ENCODE measurements around the gene UST. TPM values are rescaled to one million over a fixed set of nuclear protein-coding genes. Genes with fewer than 3 reads are reported as not detected.

Gene UST
- total and polyA plus RNA-seq, 4 donors: 8.4 to 21.5 (median 14.1) TPM

DNA sequence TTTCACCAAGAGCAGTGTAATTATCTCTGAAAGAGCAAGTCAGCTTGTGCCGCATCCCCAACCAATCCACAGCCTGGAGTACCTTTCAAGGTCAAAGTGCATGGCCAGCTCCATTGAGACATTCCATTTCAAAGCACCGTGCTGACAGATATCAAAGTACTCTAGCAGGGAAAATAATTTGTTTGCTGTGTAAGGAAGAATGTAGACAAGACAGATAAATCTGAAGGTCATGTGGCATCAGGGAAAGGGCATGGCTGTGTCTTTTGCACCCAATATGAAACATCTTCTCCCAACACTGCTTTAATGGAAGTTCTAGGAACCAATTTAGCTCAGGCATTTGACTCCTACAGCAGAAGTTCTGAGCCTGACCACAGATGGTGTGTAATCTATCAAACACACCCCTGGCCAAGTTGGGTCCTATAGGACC, 328.0 kb downstream of the UST start:
- intact Hi-C loops (cut with DNase I): no loop called here
- H3K27ac ChIP-seq (ENCODE audit: low read depth in 1 of 2, low read length in 2 of 2): no peak overlapping the region
- DNase-seq: no peak

DNA sequence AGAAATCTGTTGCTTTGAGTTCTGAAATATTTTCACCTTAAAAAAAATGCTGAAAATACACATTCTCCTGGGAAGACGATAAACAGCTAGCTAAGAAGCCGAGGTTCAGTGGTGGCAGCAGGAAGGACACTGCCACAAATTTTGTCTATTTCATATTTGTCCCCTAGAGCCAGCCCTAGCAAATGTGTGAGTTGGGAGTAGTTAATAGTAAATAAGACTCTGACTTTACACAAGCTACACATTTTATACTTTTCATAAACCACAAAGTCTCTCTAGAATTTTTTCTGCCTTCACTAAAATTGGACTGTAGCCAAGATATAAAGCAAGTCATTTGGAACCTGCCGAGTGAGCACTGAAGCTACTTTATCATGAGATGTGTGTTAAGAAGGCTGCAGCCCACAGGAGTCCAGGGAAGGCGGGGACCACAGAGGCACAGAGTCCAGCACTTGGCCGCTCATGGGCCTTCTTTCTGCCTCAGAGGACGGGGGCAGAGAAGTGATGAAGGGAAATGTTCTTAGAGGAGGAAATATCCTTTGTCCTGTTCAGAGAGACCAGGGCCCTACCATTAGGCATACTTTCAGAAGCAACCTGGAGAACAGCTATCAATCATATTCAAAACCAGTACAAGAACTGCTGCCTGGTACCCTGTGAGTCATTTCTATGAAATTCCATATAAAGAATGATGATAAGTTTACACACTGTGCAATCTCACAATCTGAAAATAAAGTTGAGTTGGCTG, 329.0 kb downstream of the UST start:
- DNase-seq (no peak), ATAC-seq (ENCODE audit: low FRiP score) (no peak)
- intact Hi-C loops (cut with DNase I): no loop called here
- Histone ChIP-seq H3K9me3 (ENCODE audit: control insufficient read depth, low read length) (no peaks in the 10 kb centered on the region), H3K4me3 (ENCODE audit: low read length in 2 of 2) (no peak overlapping the region), H3K27me3 (ENCODE audit: control insufficient read depth in 1 of 2, insufficient read depth in 2 of 2, low read length in 1 of 2) (no peaks in the 10 kb centered on the region), H3K27ac (ENCODE audit: low read depth in 1 of 2, low read length in 2 of 2) (peak overlapping the region in 1 of 2 donors; percentile 91), H3K4me1 (ENCODE audit: control insufficient read depth in 1 of 2, insufficient read depth in 2 of 2, low read length in 2 of 2) (peaks cover 2 to 8% of the 10 kb centered on the region in 2 donors), H3K36me3 (ENCODE audit: control insufficient read depth in 1 of 2, insufficient read depth in 2 of 2, low read length in 1 of 2) (no peaks in the 10 kb centered on the region)
- 66 to 72% methylated on average over 6 of the region's 6 CpGs for WGBS, 2 donors

More for the DNA sequence above, 328.0 kb downstream of the UST start:
- no peak for ATAC-seq (ENCODE audit: low FRiP score)
- peaks cover 2 to 3% of the 10 kb centered on the region in 2 donors for H3K4me1 ChIP-seq (ENCODE audit: control insufficient read depth in 1 of 2, insufficient read depth in 2 of 2, low read length in 2 of 2)
- no peaks in the 10 kb centered on the region for H3K27me3 ChIP-seq (ENCODE audit: control insufficient read depth in 1 of 2, insufficient read depth in 2 of 2, low read length in 1 of 2)
- no peak overlapping the region for H3K4me3 ChIP-seq (ENCODE audit: low read length in 2 of 2)
- no peaks in the 10 kb centered on the region for H3K36me3 ChIP-seq (ENCODE audit: control insufficient read depth in 1 of 2, insufficient read depth in 2 of 2, low read length in 1 of 2)
- WGBS, 2 donors: 94 to 96% methylated on average over 2 of the region's 2 CpGs
- H3K9me3 ChIP-seq (ENCODE audit: control insufficient read depth, low read length): no peaks in the 10 kb centered on the region

DNA sequence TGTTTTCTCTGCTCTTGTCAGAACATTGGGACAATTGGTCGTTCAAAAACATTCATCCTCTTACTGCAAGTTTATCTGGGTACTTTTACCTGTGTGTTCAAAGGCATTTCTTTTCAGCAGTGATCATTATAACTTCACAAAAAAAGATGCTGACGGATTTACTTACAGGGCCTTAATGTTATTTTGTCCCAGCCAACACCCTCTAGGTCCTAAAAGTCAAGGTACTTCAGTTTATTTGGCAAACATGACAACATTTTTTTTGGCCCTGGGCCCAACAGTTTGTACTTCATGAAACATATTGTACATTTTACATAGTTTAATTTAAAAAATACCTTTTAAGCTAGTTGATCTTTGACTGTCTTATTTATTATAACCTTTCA, 329.5 kb downstream of the UST start:
- no peak overlapping the region for H3K27ac ChIP-seq (ENCODE audit: low read depth in 1 of 2, low read length in 2 of 2)

DNA sequence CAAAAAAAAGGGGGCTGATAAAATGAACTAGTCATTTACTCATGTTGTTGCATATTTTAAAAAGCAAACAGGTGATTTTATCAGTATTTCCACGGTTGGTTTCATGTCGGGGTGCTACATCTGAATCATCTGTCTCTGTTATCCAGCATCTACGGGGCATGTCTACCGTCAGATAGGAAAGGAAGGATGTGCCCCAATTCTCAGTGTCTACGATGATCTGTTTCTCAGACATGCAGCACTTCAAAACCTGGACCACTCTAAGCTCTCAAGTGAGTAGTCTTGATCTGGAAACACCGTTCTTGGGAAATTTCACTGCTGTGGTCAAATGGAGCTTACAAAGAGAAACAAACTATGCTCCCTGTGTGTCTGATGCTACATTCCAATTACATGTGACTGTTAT, 330.4 kb downstream of the UST start:
- no peak for DNase-seq
- intact Hi-C loops (cut with DNase I): no loop called here
- Histone ChIP-seq H3K9me3 (ENCODE audit: control insufficient read depth, low read length) (no peaks in the 10 kb centered on the region), H3K4me1 (ENCODE audit: control insufficient read depth in 1 of 2, insufficient read depth in 2 of 2, low read length in 2 of 2) (peaks cover 5 to 10% of the 10 kb centered on the region in 2 donors), H3K27ac (ENCODE audit: low read depth in 1 of 2, low read length in 2 of 2) (no peak overlapping the region), H3K27me3 (ENCODE audit: control insufficient read depth in 1 of 2, insufficient read depth in 2 of 2, low read length in 1 of 2) (no peaks in the 10 kb centered on the region), H3K36me3 (ENCODE audit: control insufficient read depth in 1 of 2, insufficient read depth in 2 of 2, low read length in 1 of 2) (no peaks in the 10 kb centered on the region), H3K4me3 (ENCODE audit: low read length in 2 of 2) (no peak overlapping the region)
- WGBS, 2 donors: 77 to 84% methylated on average over 6 of the region's 6 CpGs
- no peak for ATAC-seq (ENCODE audit: low FRiP score)

More for the DNA sequence above, 329.5 kb downstream of the UST start:
- Histone ChIP-seq H3K27me3 (ENCODE audit: control insufficient read depth in 1 of 2, insufficient read depth in 2 of 2, low read length in 1 of 2) (no peaks in the 10 kb centered on the region), H3K4me3 (ENCODE audit: low read length in 2 of 2) (no peak overlapping the region), H3K9me3 (ENCODE audit: control insufficient read depth, low read length) (no peaks in the 10 kb centered on the region), H3K4me1 (ENCODE audit: control insufficient read depth in 1 of 2, insufficient read depth in 2 of 2, low read length in 2 of 2) (peaks cover 5 to 10% of the 10 kb centered on the region in 2 donors), H3K36me3 (ENCODE audit: control insufficient read depth in 1 of 2, insufficient read depth in 2 of 2, low read length in 1 of 2) (no peaks in the 10 kb centered on the region)
- no peak for DNase-seq
- WGBS, 2 donors: 31 to 50% methylated on average over 2 of the region's 2 CpGs
- no peak for ATAC-seq (ENCODE audit: low FRiP score)
- intact Hi-C loops (cut with DNase I): no loop called here

DNA sequence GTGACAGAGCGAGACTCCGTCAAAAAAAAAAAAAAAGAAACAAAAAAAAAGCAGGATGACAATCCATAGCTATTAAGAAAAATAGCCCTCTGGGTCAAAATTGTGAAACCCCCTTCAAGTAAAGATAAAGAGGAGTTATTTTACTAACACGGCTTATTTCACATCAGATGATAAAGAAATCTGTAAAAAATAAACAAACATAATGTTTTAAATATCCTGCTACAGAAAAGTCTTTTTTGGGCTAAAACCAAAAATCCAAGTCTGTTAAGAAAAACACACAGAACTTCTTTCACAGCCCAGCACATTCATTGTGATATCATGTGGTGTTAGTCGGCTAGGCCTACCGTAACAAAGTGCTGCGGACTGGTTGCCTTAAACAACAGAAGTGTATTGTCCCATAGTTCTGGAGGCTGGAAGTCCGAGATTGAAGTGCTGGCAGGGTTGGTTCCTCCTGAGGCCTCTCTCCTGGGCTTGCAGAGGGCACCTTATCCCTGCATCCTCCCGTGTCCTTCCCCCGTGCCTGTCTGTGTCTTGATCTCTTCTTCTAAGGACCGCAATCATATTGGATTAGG, 331.5 kb downstream of the UST start:
- H3K27ac ChIP-seq (ENCODE audit: low read depth in 1 of 2, low read length in 2 of 2): peak overlapping the region in 1 of 2 donors; percentile 19
- intact Hi-C loops (cut with DNase I): no loop called here
- no peak overlapping the region for H3K4me3 ChIP-seq (ENCODE audit: low read length in 2 of 2)
- no peaks in the 10 kb centered on the region for H3K9me3 ChIP-seq (ENCODE audit: control insufficient read depth, low read length)
- no peak for DNase-seq
- ATAC-seq (ENCODE audit: low FRiP score): no peak
- no peaks in the 10 kb centered on the region for H3K27me3 ChIP-seq (ENCODE audit: control insufficient read depth in 1 of 2, insufficient read depth in 2 of 2, low read length in 1 of 2)
- H3K4me1 ChIP-seq (ENCODE audit: control insufficient read depth in 1 of 2, insufficient read depth in 2 of 2, low read length in 2 of 2): peaks cover 5 to 10% of the 10 kb centered on the region in 2 donors
- whole genome bisulfite sequencing, 2 donors: 64 to 66% methylated on average over 10 of the region's 10 CpGs
- H3K36me3 ChIP-seq (ENCODE audit: control insufficient read depth in 1 of 2, insufficient read depth in 2 of 2, low read length in 1 of 2): no peaks in the 10 kb centered on the region

DNA sequence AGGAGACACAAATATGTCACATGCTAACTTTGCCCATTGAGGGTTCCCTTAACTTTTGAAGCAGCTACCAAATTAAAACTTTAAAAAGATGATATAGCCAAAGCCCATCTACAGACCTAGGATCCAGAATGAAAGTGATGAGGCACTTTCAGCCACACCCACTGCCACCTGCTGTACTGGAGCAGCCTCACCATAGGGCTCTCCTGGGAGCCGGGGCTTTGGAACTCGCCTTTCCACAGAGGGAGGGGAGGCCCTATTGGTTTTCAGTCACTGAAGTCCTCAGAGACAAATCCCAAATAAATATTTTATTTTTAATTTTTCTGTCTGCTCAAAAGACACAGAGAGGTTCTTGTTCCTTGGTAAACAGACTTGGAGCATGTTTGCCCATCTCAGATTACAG, 332.6 kb downstream of the UST start:
- DNase-seq (no peak), ATAC-seq (ENCODE audit: low FRiP score) (no peak)
- Histone ChIP-seq H3K9me3 (ENCODE audit: control insufficient read depth, low read length) (no peaks in the 10 kb centered on the region), H3K36me3 (ENCODE audit: control insufficient read depth in 1 of 2, insufficient read depth in 2 of 2, low read length in 1 of 2) (no peaks in the 10 kb centered on the region), H3K27ac (ENCODE audit: low read depth in 1 of 2, low read length in 2 of 2) (peak overlapping the region in 1 of 2 donors; percentile 98), H3K4me1 (ENCODE audit: control insufficient read depth in 1 of 2, insufficient read depth in 2 of 2, low read length in 2 of 2) (peaks cover 5 to 10% of the 10 kb centered on the region in 2 donors), H3K4me3 (ENCODE audit: low read length in 2 of 2) (no peak overlapping the region), H3K27me3 (ENCODE audit: control insufficient read depth in 1 of 2, insufficient read depth in 2 of 2, low read length in 1 of 2) (no peaks in the 10 kb centered on the region)
- 73 to 78% methylated on average over 2 of the region's 2 CpGs for whole genome bisulfite sequencing, 2 donors
- intact Hi-C loops (cut with DNase I): no loop called here

DNA sequence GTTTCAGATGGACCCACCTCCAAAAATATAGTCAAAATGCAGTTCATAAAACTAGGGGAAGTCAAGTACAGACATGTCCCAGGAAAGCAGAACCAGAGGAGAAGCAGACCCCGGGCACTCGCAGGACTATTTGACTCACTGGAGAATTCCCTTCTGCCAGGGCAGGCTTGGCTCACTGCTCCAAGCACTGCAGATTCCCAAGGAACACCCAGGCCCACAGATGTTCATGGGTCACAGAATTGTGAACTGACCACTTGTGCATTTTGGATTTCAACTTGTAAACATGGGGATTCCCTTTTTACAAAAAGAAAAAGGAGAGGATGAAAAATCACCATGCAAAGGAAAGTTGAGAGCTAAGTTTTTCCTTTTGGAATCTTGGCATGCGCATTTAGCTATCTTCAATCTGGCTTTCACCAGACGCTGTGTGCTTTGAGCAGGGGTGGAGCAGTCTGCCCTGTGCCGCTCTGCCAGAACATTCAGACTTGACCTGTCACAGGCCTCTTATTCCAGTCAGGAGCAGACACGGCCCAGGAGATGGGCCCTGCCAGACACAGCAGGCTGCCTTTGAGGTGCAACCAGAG, 333.2 kb downstream of the UST start:
- H3K36me3 ChIP-seq (ENCODE audit: control insufficient read depth in 1 of 2, insufficient read depth in 2 of 2, low read length in 1 of 2): no peaks in the 10 kb centered on the region
- DNase-seq: peak; percentile 78 to 82
- peak; percentile 72 for ATAC-seq (ENCODE audit: low FRiP score)
- peaks cover 5 to 10% of the 10 kb centered on the region in 2 donors for H3K4me1 ChIP-seq (ENCODE audit: control insufficient read depth in 1 of 2, insufficient read depth in 2 of 2, low read length in 2 of 2)
- H3K9me3 ChIP-seq (ENCODE audit: control insufficient read depth, low read length): no peaks in the 10 kb centered on the region
- no peaks in the 10 kb centered on the region for H3K27me3 ChIP-seq (ENCODE audit: control insufficient read depth in 1 of 2, insufficient read depth in 2 of 2, low read length in 1 of 2)
- H3K27ac ChIP-seq (ENCODE audit: low read depth in 1 of 2, low read length in 2 of 2): peak overlapping the region in 1 of 2 donors; percentile 98
- no peak overlapping the region for H3K4me3 ChIP-seq (ENCODE audit: low read length in 2 of 2)
- intact Hi-C loops (cut with DNase I): loop anchor here (2.0 to 10.0 kb wide), 6 partner anchors 43 to 437 kb away; partner anchors contain the start of gene TAB2 (in 1 of the 2)
- 1 to 7% methylated on average over 6 of the region's 6 CpGs for WGBS, 2 donors

DNA sequence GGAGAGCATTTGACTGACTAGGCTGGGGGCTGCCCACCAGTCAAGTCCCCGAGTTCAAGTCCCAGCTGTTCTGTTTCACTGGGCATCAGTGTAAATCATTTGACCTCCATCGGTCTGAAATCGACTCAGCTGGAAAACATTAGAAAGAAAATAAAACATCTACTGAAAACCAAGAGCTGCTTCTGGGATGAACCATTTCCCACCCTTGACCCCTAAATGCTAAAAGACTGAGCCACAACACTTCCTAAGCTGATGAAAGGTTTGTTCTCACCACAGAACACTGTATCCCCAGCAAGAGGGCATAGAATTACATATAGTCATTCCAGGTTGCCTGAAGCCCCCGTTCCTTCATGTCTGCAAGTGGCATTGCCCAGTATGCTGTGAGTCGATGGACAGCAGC, 333.7 kb downstream of the UST start:
- ATAC-seq (ENCODE audit: low FRiP score) (no peak), DNase-seq (no peak)
- peak overlapping the region; percentile 22 to 95 for H3K27ac ChIP-seq (ENCODE audit: low read depth in 1 of 2, low read length in 2 of 2)
- no peak overlapping the region for H3K4me3 ChIP-seq (ENCODE audit: low read length in 2 of 2)
- H3K36me3 ChIP-seq (ENCODE audit: control insufficient read depth in 1 of 2, insufficient read depth in 2 of 2, low read length in 1 of 2): no peaks in the 10 kb centered on the region
- intact Hi-C loops (cut with DNase I): loop anchor here (2.0 to 10.0 kb wide), 6 partner anchors 43 to 437 kb away; partner anchors contain the start of gene TAB2 (in 1 of the 2)
- H3K4me1 ChIP-seq (ENCODE audit: control insufficient read depth in 1 of 2, insufficient read depth in 2 of 2, low read length in 2 of 2): peaks cover 5 to 10% of the 10 kb centered on the region in 2 donors
- 35 to 37% methylated on average over 5 of the region's 5 CpGs for WGBS, 2 donors
- no peaks in the 10 kb centered on the region for H3K27me3 ChIP-seq (ENCODE audit: control insufficient read depth in 1 of 2, insufficient read depth in 2 of 2, low read length in 1 of 2)
- no peaks in the 10 kb centered on the region for H3K9me3 ChIP-seq (ENCODE audit: control insufficient read depth, low read length)

All from aorta (tissue), 5 donors.